Fibroblast of the aortic adventitia (primary cell): Measurements from ENCODE around the gene GON4L. TPM values are rescaled to one million over a fixed set of nuclear protein-coding genes. Genes with fewer than 3 reads are reported as not detected.
A peak's percentile ranks its signal among the peaks of the same experiment; 100 is the strongest.
"Not testable (repeated sequence)": the region's sequence is repeated elsewhere in the genome, so short reads cannot be mapped to it uniquely, and the experiment has no call there.

ENCODE experiments used
- DNase-seq: peaks from one replicate; pipeline ENCODE4 v3.0.0-alpha.2; 2010; ENCODE audit warnings: low read depth
- H3K4me3 ChIP-seq: 2 replicates; pipeline ENCODE4 v1.5.1; 2011; ENCODE audit warnings: low read depth, mild to moderate bottlenecking, control low read depth, low read length, moderate library complexity
- total RNA-seq: library from RNA; depleted of rRNA; stranded (reverse); fragments of >200 nt; gene quantifications from 2 replicates; pipeline ENCODE4 v1.2.3, GENCODE V29; 2012; ENCODE audit warnings: low replicate concordance
- TF ChIP-seq, protein P1 (sequence below): IDR thresholded peaks from 2 replicates; pipeline ENCODE4 v1.5.1; 2011; ENCODE audit warnings: mild to moderate bottlenecking, low read length, control low read depth, inconsistent platforms; ENCODE audit not compliant: insufficient read depth

The GON4L gene
- total RNA-seq, 1 donor, result 39.9 TPM

DNA sequence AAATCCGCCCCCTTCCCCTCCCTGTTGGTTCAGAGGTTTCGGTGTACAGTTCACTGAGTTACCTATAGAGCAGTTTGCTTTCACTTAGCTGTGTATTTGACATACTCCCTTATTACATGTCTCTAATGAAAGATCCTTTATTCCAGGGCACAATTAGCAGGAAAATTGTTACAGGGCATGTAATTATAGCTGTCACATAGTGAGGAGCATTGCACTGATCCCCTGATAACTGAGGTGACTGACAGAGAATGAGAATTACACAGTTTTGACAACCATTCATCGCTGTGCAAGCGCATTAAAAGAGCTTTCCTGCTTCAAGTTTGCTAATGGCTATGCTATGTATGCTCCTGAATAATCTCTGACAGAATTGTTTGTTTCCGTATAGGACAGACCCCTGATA lies 141.2 kb downstream of the GON4L start:
- TF ChIP-seq, protein P1, sequence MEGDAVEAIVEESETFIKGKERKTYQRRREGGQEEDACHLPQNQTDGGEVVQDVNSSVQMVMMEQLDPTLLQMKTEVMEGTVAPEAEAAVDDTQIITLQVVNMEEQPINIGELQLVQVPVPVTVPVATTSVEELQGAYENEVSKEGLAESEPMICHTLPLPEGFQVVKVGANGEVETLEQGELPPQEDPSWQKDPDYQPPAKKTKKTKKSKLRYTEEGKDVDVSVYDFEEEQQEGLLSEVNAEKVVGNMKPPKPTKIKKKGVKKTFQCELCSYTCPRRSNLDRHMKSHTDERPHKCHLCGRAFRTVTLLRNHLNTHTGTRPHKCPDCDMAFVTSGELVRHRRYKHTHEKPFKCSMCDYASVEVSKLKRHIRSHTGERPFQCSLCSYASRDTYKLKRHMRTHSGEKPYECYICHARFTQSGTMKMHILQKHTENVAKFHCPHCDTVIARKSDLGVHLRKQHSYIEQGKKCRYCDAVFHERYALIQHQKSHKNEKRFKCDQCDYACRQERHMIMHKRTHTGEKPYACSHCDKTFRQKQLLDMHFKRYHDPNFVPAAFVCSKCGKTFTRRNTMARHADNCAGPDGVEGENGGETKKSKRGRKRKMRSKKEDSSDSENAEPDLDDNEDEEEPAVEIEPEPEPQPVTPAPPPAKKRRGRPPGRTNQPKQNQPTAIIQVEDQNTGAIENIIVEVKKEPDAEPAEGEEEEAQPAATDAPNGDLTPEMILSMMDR, result no peak
- DNase-seq, result no peak
- H3K4me3 ChIP-seq, result no peak overlapping the region

DNA sequence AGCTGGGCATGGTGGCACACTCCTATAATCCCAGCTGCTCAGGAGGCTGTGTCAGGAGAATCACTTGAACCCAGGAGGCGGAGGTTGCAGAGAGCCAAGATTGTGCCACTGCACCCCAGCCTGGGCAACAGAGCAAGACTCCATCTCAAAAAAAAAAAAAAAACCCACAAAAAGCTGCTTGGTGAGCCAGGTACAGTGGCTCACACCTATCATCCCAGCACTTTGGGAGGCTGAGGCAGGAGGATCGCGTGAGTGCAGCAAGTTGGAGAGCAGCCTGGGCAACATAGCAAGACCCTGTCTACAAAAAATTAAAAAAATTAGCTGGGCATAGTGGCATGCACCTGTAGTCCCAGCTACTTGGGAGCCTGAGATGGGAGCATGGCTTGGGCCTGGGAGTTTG lies 142.0 kb downstream of the GON4L start:
- not testable (repeated sequence) for DNase-seq, H3K4me3 ChIP-seq

DNA sequence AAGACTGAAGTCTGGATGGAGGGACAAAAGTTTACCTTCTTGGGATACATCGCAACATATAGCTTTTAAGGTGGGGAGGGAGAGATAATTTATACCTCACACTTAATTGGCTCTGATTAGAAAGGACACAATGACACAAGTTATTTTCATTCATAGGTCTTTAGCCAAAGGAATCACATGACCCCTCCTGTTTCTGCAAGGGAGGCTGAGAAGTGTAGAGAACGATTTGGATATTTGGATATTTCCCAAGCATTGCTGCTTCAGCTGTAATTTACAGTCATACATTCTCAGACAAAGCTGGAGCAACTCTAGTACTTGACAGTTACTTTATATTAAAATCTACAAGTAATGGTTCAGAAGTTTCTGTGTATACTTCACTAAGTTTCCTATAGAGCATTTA lies 143.9 kb downstream of the GON4L start:
- peak; percentile 13 for DNase-seq
- H3K4me3 ChIP-seq, result no peak overlapping the region
- TF ChIP-seq, protein P1, result no peak

DNA sequence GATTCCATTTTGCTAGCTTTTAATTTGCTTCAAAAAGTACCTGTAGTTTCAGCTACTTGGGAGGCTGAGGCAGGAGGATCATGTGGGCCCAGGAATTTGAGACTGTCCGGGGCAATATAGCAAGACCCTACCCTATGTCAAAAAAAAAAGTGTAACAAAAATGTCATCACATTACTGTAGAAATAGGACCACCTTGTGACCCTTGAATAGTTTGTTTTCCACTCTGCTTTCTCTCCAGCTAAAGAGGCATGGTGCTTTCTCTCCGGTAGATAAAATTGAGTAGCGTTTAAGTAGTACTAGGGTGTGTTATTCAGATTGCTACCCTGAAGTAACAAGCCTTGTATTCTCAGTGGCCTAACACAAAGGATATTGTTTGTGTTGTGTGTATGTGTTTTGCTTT lies 144.4 kb downstream of the GON4L start:
- DNase-seq, result peak; percentile 15
- H3K4me3 ChIP-seq, result not testable (repeated sequence)
- TF ChIP-seq, protein P1, result peak; percentile 11

DNA sequence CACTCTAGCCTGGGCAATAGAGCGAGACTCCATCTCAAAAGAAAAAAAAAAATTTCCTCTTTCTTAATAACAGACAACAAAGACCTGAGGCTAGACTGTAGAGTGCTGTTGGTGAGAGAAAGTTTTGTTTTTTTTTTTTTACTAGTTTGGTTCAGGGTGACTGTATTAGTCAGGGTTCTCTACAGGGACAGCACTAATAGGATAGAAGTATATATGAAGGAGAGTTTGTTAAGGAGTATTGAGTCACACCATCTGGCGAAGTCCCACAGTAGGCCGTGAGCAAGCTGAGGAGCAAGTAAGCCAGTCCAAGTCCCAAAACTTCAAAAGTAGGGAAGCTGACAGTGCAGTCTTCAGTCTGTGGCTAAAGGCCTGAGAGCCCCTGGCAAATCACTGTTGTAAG lies 145.6 kb downstream of the GON4L start:
- not testable (repeated sequence) for H3K4me3 ChIP-seq
- peak; percentile 20 for DNase-seq

DNA sequence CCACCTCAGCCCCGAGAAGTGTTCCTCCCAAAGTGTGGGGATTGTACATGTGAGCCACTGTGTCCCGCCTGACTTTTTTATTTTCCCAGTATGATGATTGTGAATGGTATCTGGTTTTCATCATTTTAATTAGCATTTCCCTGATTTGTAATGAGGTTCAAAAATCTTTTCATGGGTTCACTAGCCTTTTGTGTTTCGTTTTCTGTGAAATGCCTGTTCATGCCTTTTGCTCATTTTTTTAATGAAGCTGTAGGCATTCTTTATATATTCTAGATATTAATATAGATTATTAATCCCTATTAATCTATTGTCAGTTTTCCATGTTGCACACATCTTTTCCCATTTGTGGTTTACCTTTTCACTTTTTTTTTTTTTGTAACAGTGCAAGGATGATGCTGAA lies 147.6 kb downstream of the GON4L start:
- H3K4me3 ChIP-seq, result no peak overlapping the region
- DNase-seq, result no peak
- TF ChIP-seq, protein P1, result no peak

DNA sequence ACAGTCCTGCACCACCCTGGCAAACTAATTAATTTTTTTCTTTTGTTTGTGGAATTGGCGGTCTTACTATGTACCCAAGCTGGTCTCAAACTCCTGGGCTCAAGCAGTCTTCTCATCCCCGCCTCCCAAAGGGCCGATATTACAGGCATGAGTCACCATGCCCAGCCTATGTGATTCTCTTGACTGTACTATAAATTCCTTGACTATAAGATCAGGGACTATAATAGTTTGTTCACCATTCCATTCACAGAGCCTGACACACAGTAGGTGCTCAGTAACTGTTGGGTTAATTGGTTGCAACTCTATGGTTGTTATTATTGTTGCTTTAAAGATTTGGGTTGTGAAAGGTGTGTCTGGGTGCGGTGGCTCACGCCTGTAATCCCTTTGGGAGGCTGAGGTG lies 150.9 kb downstream of the GON4L start:
- peak; percentile 36 for DNase-seq
- no peak overlapping the region for H3K4me3 ChIP-seq
- TF ChIP-seq, protein P1, result no peak

DNA sequence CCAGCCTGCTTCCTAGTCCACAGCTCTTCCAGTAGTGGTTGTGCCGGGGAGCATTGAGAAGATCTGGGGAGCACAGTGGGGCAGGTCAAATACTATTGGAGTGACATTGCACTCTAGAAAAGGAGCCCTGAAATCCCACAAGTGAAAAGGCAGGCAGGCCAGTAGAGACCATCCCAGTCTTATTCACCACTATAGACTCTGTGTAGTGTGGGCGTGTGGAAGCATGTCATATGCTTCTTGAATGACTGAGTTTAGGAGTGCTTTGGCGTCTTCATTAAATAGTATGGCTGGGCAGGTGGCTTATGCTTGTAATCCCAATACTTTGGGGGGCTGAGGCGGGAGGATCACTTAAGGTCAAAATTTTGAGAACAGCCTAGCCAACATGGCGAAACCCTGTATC lies 152.6 kb downstream of the GON4L start:
- not testable (repeated sequence) for DNase-seq, H3K4me3 ChIP-seq

DNA sequence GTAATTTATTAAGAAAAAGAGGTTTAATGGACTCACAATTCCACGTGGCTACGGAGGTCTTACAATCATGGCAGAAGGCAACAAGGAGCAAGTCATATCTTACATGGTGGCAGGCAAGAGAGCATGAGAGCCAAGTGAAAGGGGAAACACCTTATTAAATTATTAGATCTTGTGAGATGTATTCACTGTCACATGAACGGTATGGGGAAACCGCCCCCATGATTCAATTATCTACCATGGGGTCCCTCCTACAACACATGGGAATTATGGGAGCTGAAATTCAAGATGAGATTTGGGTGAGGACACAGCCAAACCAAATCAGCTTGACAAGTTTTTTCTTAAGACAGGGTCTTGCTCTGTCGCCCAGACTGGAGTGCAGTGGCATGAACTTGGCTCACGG lies 153.8 kb downstream of the GON4L start:
- no peak overlapping the region for H3K4me3 ChIP-seq
- TF ChIP-seq, protein P1, result no peak
- no peak for DNase-seq

DNA sequence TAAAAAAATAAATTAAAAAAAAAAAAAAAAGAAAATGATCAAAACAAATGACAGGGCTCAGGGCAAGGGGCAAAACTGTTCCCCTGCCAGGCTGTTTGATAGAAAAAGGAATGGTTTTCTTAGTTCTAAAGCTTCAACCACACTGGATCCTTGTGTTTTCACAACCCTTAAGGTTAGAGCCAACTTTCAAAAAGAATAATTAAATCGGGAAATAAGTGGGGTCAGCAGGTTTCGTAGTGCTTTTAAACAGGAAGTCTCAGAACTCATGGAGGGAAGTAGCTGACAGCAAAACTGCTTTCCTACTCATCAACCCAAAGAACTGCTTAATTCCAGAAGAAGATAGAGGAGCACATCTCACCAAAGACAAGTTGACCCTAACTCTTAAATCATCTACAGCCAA lies 155.3 kb downstream of the GON4L start:
- DNase-seq, H3K4me3 ChIP-seq: not testable (repeated sequence)
